ENCODE measurements around the gene CRISPLD2.
A peak's percentile ranks its signal among the peaks of the same experiment; 100 is the strongest.
"Not testable (repeated sequence)": the region's sequence is repeated elsewhere in the genome, so short reads cannot be mapped to it uniquely, and the experiment has no call there.

CRISPLD2 gene

GRCh38 chr16:84839054-84839453, 19.3 kb downstream of the CRISPLD2 start:
- DNase-seq, result peak in 3 of 58 donors; percentile 6 to 18 (median 11)

- DNase-seq, result no peak
Observed at GRCh38 chr16:84839956-84840355, 20.2 kb downstream of the CRISPLD2 start.

DNA sequence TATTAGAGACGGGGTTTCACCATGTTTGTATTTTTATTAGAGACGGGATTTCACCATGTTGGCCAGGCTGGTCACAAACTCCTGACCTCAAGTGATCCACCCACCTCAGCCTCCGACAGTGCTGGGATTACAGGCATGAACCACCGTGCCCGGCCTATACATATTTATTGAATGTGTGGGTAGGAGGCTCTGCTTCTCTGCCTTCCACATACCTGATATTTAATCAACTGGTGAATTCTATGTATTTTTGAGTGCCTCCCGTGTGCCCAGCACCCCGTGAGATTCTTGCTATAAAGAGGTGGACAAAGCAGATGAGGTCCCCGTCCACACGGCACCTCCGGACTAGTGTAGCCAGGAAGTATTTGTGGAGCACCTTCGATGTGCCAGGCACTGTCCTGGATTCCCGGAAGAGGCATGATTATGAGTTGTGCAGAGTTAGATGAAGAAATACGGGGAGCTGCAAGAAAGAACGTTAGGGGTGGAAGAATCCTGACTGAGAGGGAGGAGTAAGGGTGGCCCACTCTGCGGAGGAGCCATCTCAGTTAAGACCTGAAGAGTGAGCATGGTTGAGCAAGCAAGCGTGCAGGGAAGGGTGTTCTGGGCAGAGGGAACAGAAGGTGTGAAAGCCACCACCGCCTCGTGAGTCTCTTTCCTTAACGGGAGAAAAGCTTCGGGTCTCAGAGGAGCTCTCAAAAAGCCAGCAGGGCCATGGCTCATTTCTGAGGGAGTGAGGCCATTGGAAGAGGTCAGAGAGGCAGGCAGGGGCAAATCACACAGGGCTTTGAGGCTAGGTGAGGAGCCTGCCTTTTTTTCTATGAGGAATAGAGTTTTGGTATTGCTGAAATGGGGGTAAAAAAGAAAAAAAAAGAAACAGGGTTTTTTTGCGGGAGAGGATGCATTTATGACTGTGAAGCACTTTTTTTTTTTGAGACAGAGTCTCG, 21.2 kb downstream of the CRISPLD2 start:
- no peak for DNase-seq

DNA sequence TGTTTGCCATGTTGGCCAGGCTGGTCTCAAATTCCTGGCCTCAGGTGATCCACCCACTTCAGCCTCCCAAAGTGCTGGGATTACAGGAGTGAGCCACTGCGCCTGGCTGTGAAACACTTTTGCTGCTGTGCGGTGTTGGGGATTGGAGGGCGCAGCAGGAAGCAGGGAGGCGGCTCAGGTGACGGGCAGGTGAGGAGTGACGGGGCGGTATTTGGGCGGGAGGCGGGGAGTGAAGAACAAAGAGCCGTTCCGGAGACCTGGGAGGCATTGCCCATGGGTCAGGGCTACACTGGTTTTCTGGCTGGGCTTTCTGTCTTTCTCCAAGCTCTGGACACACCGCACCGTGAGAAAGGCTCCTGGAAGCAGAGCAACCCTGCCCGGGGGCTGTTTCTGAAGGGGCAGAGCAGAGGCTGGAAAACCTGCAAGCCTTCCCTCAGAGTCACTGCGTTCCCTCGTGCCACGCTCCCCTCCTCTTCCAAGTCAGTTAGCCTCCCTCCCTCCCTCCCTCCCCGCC, 22.1 kb downstream of the CRISPLD2 start:
- DNase-seq, result peak in 1 of 58 donors; percentile 8

DNA sequence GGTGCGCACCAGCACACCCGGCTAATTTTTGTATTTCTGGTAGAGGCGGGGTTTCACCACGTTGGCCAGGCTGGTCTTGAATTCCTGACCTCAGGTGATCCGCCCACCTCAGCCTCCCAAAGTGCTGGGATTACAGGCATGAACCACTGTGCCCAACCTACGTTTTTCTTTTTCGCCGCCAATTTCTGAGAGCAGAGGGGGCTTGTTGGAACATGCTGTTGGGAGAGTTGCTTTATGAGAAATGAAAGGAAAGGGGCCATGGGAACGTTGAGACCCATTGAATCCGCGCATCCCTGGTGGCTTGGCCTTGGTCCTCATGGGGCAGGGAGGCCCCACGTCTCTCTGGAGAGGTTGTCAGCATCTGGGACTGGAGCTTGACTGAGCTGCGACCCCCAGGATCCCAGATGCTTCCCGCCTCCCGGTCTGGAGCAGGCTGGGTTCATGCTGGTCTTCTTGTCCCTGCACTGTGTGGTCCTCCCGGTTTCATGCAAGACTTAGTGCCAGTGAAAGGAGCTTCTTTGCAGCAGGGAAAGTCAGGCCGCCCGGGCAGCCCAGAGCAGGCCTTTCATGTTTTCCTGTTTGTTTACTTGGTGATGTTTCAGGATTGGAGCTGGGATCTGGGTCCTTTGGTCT, 22.8 kb downstream of the CRISPLD2 start:
- no peak for DNase-seq

- DNase-seq, result no peak
Observed at GRCh38 chr16:84843149-84844048, 23.6 kb downstream of the CRISPLD2 start.

DNA sequence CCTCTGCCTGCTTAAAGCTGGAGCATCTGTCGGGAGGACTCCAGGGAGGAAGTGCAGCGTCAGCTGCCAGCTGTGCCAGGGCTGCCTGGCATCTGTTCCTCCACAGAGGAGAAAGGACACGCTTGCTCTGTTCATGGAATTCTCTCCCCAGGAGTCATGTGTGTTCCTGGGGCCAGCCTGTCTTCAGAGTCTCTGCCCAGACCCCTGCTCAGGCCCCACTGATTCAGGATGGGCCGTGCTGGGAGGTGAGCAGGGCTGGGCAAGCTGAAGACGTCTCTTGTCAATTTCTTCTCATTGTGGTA, 24.2 kb downstream of the CRISPLD2 start:
- DNase-seq, result peak in 3 of 58 donors; percentile 3 to 16 (median 7)

- DNase-seq, result no peak
Observed at GRCh38 chr16:84844559-84845495, 25.0 kb downstream of the CRISPLD2 start.

GRCh38 chr16:84845496-84846002, 25.8 kb downstream of the CRISPLD2 start:
- no peak for DNase-seq

GRCh38 chr16:84847564-84848355, 28.0 kb downstream of the CRISPLD2 start:
- DNase-seq, result no peak

- DNase-seq, result no peak
Observed at GRCh38 chr16:84848986-84849634, 29.3 kb downstream of the CRISPLD2 start.

GRCh38 chr16:84849751-84850150, 30.0 kb downstream of the CRISPLD2 start:
- no peak for DNase-seq

GRCh38 chr16:84850714-84851113, 30.9 kb downstream of the CRISPLD2 start:
- DNase-seq, result no peak

GRCh38 chr16:84851192-84852127, 31.7 kb downstream of the CRISPLD2 start:
- DNase-seq, result no peak

DNA sequence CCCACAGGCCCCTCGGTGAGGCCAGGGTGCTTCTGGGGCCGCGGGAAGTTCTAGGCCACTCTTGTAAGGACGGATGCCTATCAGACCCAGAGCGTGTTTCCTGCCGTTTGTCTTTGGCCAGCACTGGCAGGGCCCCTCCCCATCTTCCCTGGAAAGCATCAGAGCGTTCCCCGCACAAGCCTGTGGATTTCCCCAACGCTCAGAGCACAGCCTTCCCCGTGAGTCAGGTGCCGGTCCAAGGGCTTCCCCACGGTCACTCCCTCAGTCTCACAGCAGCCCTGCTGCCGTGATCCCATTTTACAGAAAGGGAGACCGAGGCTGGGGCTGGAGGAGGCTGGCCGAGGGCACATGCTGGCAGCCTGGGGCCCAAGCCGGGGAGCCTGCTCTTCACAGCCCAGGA, 33.7 kb downstream of the CRISPLD2 start:
- no peak for DNase-seq

- DNase-seq, result no peak
Observed at GRCh38 chr16:84854759-84855158, 35.0 kb downstream of the CRISPLD2 start.

DNA sequence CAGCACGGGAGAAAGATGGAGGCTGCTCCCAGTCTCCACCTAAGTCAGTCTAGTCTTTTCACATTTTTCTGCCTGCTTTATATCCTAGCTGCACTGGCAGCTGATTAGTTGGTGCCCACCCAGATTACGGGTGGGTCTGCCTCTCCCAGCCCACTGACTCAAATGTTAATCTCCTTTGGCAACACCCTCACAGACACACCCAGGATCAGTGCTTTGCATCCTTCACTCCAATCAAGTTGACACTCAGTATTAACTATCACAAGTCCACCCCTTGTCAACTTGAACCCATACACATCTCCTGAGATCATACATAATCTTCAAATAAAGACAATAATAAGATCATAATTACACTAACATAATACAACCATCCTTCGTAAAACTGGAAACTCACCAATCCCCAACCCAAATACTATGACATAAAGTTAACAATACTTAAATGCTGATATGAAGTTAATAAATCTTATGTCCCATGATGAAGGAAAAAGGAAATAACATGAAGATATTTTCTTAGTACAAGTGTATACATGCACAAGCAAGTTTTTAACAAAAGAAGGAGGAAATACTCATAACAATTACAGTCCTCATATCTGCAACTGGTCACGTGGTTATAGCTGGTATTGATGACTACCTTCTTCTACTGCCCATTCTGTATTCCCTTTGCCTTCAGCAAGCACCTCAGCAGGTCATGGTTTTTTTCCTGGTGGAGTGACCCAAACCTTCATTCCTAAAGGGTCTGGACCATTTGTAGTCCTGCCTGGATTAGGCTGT, 35.8 kb downstream of the CRISPLD2 start:
- DNase-seq, result not testable (repeated sequence)
